Head of caudate nucleus (tissue), 42 donors: ENCODE results near the gene AFAP1.
A peak's percentile ranks its signal among the peaks of the same experiment; 100 is the strongest.

Experiments used
- DNase-seq, 42 donors: peaks; one replicate each; pipeline versions ENCODE4 v3.0.0 to v3.0.0-alpha.2; 2020 to 2021; ENCODE audit warnings: mixed read lengths in 7 of 42
- intact Hi-C: fragments of 100-400 bp; cut with DNase I; formaldehyde crosslinking; loops from one replicate; pipeline ENCODE4 v1.15.0; 2022

Gene AFAP1

DNA sequence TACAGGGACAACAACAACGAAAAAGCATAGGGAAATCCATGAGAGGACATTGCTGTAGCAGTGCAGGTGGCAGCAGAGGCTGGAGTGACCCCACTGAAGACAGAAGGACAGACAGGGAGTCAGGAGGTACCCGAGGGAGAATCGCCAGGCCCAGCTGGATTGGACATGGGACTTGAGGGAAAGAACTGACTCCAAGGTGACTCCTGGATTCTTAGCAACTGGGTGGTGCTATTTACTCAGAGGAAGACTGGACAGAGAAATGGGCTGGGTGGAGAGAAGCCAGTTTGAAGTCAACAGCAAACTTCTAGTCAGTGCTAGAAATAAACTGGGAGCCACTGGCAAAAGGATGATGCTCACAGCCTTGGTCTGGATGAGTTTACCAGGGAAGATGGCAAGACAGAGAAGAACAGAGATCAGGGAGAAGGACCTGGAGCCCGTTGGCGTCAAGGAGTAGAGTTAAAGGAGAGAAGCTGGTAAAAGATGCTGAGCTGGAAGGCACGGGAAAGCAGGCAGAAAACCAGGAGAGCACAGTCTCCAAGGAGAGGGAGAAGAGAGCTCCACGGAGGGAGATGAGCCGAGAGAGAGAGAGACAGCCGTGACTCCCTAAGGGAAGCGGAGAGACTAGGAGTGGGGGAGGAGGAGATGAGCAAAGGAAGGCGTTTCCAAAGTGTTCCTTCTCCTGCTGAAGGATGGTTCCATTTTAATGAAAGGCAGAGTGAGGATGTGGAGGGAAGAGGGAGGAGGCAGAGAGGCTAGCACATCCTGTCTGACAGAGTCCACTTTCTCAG lies 119.4 kb downstream of the AFAP1 start:
- DNase-seq = peak in 18 of 42 donors; percentile 19 to 71 (median 43)
- intact Hi-C loops = no loop called here

DNA sequence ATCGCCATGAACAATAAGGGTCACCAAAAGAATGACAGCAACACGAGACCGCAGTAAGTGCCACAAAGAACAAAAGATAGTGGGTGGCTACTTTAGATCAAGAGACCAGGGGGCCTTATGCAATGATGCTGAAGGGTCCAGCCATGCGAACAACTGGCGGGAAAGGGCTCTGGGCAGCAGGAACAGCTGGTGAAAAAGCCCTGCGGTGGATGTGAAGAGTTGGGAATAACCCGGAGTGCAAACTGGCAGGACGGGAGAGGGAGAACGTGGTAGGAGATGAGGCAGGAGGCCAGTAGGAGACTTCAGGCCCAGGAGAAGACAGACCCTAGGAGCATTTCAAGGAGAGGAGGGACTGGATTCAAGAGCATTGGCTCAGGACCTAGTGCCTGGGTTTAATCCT lies 120.2 kb downstream of the AFAP1 start:
- no peak for DNase-seq
- intact Hi-C loops = no loop called here

DNA sequence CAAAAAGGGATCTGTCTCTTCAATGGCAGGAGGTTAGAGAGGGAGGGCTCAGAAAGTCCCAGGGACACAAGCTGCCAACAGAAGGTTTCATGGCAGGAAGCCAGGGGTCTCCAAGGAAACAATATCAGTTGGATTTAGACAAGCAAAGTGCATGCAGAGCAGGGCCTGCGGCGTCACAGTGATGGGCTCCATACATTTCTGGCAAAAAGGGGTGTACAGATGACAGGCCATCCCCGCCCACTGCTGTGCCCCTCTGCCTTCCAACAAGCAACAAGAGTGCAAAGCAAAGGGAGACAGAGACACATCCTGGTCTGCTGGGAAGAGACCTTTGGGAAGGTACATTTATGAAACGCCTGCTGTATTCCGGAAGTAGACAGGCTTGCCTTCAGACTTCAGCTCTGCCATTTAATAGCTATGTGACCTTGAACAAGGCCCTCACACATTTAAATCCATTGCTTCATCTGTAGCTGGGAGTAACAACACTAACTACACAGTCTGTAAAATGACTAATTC lies 121.2 kb downstream of the AFAP1 start:
- intact Hi-C loops = no loop called here
- no peak for DNase-seq

DNA sequence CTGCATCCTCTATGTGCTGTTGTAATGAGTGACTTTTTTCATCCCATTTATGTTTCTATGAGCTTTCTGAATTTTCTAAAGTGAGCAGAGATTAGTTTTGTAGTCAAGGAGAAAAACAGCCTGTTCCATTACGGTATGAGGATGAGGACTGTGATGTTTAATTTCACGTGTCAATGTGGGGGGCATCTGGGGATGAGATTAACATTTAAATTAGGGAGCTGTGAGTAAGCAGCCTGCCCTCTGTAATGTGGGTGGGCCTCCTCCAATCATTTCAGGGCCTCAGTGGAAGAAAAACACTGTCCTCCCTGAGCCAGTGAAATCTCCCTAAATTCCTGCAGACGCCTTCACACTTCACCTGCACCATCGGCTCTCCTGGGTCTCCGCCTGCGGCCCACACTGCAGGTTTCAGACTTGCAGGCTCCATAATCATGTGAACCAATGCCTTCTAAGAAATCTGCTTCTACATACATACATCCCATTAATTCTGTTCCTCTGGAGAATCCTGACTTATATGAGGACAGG lies 121.7 kb downstream of the AFAP1 start:
- intact Hi-C loops = no loop called here
- DNase-seq = peak in 7 of 42 donors; percentile 18 to 60 (median 37)

DNA sequence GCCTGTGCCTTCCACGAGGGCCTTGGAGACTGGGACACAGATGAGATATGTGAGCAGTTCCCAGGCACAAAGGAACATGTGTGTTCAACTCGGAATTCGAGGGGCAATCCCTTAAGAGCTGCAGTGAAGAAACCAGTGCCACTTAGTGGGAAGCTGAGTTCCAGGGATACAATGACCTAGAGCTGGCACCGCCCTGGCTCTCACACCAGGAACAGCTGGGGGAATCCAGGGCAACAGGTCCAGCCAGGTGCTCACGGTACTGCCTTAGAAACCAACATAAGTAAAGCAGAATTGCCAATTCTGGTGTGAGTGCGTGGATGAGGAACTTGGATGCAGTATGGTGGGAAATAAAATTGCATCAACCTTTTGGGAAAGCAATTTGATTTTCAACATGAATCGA lies 122.9 kb downstream of the AFAP1 start:
- DNase-seq = no peak
- intact Hi-C loops = no loop called here

DNA sequence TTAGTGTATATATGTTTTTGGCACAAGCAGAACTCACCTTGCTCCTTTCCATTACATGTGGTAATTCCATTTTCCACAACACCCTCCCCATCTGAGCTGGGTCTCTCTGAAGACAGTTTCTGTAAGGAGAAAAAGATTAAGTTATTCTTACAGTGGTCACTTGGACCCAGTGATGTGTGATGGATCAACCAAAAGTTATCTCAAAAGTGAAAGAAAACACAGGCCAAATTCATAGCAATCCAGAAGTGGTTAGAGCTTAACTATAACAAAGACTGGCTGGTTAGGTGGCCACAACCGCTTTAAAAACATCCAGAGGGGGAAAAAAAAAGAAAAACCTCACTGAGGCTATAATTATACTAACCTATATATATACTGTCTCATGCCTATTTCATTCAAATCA lies 123.7 kb downstream of the AFAP1 start:
- DNase-seq = no peak
- intact Hi-C loops = no loop called here

DNA sequence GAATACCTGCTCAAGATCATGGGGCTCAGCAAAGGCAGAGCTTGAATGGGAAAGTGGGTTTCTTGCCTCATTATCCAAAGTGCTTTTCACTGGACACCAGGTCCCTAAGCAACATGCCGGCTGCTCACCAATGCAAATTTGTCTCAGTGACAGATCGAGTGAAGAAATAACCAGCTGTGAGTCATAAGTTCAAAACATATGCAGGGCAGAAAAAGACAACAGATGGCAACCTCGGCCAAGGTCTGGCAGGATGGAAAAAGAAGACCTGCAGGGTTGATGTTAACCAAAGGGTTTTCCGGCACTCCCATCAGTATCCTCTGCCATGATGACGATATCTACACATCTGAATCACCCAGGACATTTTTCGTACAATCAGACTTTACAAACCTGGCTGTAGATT lies 124.1 kb downstream of the AFAP1 start:
- intact Hi-C loops = no loop called here
- no peak for DNase-seq

DNA sequence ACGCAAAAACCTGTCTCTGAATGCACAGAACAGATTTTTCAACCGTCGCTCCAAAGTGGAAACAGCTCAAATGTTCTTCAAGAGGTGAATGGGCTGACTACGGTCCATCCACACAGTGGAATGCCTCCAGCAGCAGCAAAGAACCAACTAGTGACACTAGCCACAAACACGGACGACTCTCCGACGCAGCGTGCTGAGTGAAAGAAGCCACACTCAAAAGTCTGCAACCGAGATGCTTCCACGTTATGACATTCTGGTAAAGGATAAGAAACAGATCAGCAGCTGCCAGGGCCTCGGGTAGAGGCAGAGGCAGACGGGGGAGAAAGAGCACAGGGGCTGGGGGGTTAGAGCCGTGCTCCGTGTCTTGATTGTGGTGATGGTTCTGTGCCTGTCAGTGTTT lies 125.2 kb downstream of the AFAP1 start:
- DNase-seq = no peak
- intact Hi-C loops = no loop called here

DNA sequence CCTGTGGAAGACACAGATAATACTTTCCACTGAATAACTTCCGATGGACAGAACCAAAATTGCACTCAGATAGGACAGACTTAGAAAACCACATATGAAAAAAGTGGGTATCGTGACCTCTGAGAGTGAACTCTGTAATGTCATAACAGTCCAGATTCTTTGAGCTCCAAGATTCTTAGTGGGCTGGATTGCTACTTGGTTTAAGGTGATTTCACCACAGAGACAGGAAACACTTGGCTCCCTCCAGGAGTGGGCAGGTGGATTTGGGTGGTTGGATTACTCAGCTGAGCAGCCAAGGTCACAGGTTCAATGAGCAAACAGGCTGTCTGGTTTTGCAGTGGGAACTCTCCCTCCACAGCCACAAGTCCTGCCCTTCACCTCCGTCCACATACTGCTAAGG lies 126.0 kb downstream of the AFAP1 start:
- intact Hi-C loops = no loop called here
- DNase-seq = no peak

DNA sequence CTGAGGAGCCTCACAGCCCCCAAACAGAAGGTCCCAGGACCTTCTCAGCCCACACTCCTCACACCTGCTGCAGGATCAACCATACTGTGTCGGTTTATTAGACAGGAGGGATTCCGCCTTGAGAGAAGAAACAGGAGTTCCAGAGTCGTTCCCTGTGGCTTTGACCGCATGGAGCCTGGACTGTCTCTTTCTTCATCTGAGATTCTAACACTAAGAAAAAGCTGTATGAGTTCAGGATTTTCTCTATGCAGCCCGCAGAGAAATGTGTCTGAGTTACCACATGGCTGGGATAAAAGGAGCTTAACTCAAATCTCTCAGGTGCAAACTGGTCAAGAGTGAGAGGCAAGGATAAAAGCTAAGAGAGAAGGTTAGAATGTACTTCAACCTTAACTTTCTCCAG lies 126.7 kb downstream of the AFAP1 start:
- intact Hi-C loops = no loop called here
- DNase-seq = peak in 1 of 42 donors; percentile 4

DNA sequence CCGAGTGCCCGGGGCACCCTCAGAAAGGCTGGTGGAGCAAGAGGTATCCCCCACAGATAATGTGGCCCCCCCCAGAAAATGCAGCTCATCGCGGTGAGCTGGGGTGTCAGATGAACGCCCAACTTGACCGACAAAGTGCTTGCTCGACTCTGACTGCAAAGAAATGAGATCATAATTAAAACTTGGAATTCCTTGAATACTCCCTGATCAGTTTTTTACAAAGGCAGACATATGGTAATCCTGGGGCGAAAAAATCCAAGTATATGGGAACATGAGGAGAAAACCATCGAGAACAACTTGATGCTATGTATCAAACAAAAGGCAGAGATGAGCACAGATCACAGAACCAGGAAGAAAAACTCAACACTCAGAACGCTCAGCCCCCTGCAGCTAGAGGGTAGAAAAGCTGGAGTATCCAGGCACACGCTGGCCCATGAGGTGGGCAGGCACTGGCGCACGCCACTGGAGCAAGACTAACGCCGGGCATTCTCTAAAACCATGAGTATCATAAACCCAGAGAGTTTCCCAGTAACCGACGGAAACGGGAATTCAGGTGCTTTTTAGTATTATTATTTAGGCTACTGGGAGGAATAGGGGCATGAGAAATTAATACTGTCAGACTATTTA lies 127.3 kb downstream of the AFAP1 start:
- DNase-seq = no peak
- intact Hi-C loops = no loop called here

DNA sequence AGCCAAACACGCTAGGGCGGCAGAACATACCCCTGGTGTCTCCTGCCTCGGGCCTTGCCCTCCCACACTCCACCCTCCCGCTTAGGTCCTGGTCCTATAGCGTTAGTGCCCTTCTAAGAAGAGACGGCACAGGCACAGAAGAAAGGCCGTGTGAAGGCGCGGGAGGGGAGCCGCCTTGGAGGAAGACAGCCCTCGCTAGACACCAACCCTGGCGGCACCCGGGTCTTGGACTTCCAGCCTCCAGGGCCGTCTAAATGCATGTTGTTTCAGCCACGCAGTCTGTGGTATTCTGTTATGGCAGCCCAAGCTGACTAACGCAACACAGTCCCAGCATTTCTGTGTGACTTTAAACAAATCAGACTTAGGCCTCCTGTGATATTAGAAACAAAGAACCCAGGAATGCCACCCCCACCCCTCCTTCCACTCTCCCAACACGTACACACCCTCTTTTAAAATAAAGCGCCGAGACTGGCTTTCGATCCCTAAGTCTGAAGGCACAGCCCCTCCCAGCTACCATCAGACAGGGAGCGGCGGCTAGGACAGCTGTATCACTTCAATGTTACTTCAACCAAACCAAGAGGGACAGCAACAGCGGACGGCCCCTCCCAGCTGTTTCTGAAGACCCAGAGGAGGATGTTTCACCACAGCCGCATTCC lies 128.0 kb downstream of the AFAP1 start:
- intact Hi-C loops = no loop called here
- peak in 1 of 42 donors; percentile 8 for DNase-seq

DNA sequence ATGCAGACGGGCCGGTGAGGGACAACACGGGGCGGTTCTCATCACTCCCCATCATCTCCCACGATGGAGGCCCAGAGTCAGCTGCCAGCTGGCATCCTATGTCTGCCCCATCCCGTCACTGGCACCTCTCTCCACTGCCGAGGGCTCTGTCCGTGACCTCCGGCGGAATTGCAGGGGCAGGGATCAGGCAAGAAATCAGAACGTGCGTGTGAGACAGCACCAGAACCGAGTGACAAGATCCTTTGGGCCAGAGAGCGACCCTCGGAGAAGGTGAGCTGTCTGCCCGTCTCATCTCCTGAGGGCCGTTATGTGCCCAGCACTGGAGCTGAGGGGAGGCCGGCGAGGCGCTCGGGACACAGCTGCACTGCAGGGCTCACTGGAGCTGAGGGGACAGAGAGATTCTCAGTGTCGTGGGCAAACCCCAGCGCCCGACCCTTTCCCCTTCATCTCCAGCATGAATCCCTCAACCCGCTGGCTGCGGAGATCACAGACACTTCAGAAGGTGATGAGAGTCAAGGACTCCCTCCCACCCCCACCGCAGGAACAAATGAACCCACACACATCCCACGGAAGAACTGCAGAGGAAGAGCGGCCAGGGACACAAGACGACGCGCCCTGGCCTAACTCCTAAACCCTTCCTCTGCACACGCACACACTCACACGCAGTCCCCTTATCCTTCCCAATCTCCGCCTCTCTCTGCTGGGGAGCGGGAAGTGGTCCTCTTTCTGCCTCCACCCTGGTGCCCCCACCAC lies 128.7 kb downstream of the AFAP1 start:
- intact Hi-C loops = no loop called here
- peak in 1 of 42 donors; percentile 8 for DNase-seq

DNA sequence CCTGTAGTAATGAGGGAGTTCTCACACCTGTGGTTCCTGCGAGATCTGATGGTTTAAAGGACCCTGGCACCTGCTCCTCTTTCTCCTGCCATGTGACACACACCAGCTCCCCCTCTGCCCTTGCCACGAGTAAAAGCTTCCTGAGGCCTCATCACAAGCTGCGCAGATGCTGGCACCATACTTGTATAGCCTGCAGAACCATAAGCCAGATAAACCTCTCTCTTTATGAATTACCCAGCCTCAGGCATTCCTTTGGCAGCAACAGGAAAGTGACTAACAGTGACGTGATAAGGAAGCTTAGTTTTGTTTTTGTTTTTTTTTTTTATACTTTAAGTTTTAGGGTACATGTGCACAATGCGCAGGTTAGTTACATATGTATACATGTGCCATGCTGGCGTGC lies 130.9 kb downstream of the AFAP1 start:
- intact Hi-C loops = no loop called here
- peak in 1 of 42 donors; percentile 3 for DNase-seq

DNA sequence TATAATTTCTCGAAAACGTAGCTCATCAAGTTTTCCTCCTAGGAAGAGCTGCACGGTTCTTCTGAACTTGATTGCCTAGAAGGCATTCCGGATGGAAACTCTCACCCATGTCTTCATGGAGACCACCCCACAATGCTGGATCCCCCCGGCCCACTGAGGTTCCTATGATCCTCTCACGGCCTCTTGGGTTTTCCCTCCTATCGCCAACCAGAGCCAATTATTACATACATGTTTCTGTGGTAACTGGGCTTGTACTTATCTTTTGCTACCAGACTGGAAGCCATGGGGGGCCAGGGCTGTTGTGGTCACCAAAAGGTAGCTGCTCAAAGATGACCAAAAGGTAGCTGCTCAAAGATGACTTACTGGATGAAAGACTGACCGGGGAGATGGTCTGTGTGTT lies 131.5 kb downstream of the AFAP1 start:
- intact Hi-C loops = no loop called here
- DNase-seq = peak in 2 of 42 donors; percentile 7 to 10

DNA sequence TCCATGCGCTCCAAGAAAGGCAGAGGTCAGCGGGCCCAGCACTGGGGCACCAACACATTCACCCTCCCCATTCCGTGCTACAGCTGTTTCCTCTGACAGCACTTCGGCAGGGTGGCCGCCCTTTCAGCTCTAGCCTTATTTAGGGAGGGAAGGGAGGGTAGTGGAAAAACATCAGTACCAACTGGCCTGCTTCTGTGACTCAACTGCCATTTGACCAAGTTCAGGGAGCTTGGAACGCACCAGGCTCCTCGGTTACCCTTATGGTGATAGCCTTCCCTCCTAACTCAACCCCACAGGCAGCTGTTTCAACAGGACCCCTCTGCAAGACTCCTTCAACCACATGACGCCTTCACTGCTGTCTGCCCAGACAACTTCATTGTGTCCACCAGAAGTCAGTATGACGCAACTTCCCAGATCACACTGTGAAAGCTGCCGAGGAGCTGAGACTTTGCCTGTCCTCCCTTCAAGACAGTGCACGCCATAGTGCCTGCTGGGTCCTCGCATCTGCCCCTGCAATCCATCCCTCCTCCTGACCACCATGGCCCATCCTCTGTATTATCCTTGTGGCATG lies 132.2 kb downstream of the AFAP1 start:
- DNase-seq = peak in 1 of 42 donors; percentile 32
- intact Hi-C loops = no loop called here

DNA sequence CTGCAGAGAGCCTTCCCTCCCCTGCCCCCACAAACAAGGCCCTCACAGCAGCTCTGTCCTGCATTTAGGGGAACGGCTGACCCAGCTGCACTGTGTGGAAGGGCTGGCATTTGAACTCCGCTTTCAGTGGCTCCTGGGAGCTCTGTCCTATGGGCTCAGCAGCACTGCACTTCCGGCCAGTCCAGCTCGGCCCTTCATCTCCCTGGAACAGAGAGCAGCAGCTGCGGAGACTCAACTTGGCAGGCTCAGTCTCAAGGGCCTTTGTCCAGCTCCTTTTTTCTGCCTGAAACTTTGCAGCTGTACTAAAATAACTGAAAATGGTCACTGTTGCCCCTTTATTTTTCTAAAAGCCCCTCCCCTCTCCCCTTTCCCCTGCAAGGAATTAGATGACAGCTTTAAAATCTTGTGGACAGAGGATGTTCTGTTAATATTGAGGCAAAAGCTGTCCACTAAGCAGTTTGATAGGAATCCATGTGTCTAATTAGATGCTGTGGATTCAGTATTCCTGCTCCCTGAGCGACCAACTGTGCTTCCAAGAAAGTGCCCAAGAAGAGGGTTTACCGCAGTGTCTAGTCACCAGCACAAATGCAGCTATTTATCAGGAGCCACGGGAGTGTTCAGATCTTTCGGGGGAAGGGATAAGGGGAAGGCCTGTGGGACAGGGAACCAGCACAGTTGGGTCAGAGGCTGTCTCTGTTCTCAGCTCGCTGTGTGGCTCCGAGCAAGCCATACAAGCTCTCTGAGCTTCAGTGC lies 133.1 kb downstream of the AFAP1 start:
- peak; percentile 50 to 87 (median 71) for DNase-seq
- intact Hi-C loops = no loop called here
